MG63 (cell line): ENCODE measurements around the gene OFD1. TPM values are rescaled to one million over a fixed set of nuclear protein-coding genes. Genes with fewer than 3 reads are reported as not detected.

ENCODE experiments used
- DNase-seq: peaks from one replicate; pipeline ENCODE4 v3.0.0-alpha.2; 2020
- H3K27me3 ChIP-seq: fragments of 250-450 bp; sonication (Bioruptor Pico); 2 replicates; pipeline ENCODE4 v1.5.1; 2020; ENCODE audit warnings: mild to moderate bottlenecking, moderate library complexity
- H3K36me3 ChIP-seq: fragments of 250-450 bp; sonication (Bioruptor Pico); 2 replicates; pipeline ENCODE4 v1.5.1; 2020; ENCODE audit warnings: mild to moderate bottlenecking, moderate library complexity
- H3K4me3 ChIP-seq: fragments of 250-450 bp; sonication (Bioruptor Pico); 2 replicates; pipeline ENCODE4 v1.5.1; 2020; ENCODE audit warnings: mild to moderate bottlenecking, moderate library complexity
- H3K9me3 ChIP-seq: fragments of 250-450 bp; sonication (Bioruptor Pico); 2 replicates; pipeline ENCODE4 v1.5.1; 2020; ENCODE audit warnings: mild to moderate bottlenecking, moderate library complexity
- total RNA-seq: library from RNA; depleted of rRNA; stranded (reverse); fragments of >200 nt; shearing (Covaris generic); gene quantifications from 2 replicates; pipeline ENCODE4 v1.2.3, GENCODE V29; 2014; ENCODE audit warnings: low replicate concordance

Gene OFD1
- total RNA-seq, 1 experiment from 2014 or later = 9.6 TPM

- no peak for DNase-seq
- Histone ChIP-seq H3K27me3 (no peaks in the 10 kb centered on the region), H3K4me3 (no peak overlapping the region), H3K36me3 (peaks cover 5% of the 10 kb centered on the region; the same call in 1 of the 2 replicates), H3K9me3 (no peaks in the 10 kb centered on the region)
Measured at GRCh38 chrX:13763489-13763888, 28.9 kb downstream of the OFD1 start.

GRCh38 chrX:13764281-13764680 is 29.7 kb downstream of the OFD1 start:
- H3K9me3 ChIP-seq = no peaks in the 10 kb centered on the region
- no peak for DNase-seq
- no peak overlapping the region for H3K4me3 ChIP-seq
- H3K36me3 ChIP-seq = peaks cover 3% of the 10 kb centered on the region; the same call in 1 of the 2 replicates
- H3K27me3 ChIP-seq = no peaks in the 10 kb centered on the region

- Histone ChIP-seq H3K36me3 (peaks cover 5% of the 10 kb centered on the region), H3K4me3 (no peak overlapping the region), H3K9me3 (no peaks in the 10 kb centered on the region), H3K27me3 (no peaks in the 10 kb centered on the region)
- no peak for DNase-seq
Measured at GRCh38 chrX:13764765-13765164, 30.2 kb downstream of the OFD1 start.

GRCh38 chrX:13768939-13769338 is 34.4 kb downstream of the OFD1 start:
- Histone ChIP-seq H3K9me3 (no peaks in the 10 kb centered on the region), H3K4me3 (no peak overlapping the region), H3K27me3 (no peaks in the 10 kb centered on the region), H3K36me3 (peaks cover 11% of the 10 kb centered on the region)
- DNase-seq = no peak

GRCh38 chrX:13770013-13770535 is 35.5 kb downstream of the OFD1 start:
- Histone ChIP-seq H3K4me3 (no peak overlapping the region), H3K36me3 (peaks cover 11% of the 10 kb centered on the region), H3K27me3 (no peaks in the 10 kb centered on the region), H3K9me3 (no peaks in the 10 kb centered on the region)
- no peak for DNase-seq

- Histone ChIP-seq H3K27me3 (no peaks in the 10 kb centered on the region), H3K36me3 (peaks cover 10% of the 10 kb centered on the region; the same call in 1 of the 2 replicates), H3K4me3 (no peak overlapping the region), H3K9me3 (no peaks in the 10 kb centered on the region)
- DNase-seq = no peak
Measured at GRCh38 chrX:13774696-13775095, 40.1 kb downstream of the OFD1 start.

- no peaks in the 10 kb centered on the region for H3K9me3 ChIP-seq
- H3K27me3 ChIP-seq = no peaks in the 10 kb centered on the region
- no peak overlapping the region for H3K4me3 ChIP-seq
- H3K36me3 ChIP-seq = peaks cover under 1% of the 10 kb centered on the region; the same call in 1 of the 2 replicates
- DNase-seq = no peak
Measured at GRCh38 chrX:13775837-13776236, 41.3 kb downstream of the OFD1 start.

GRCh38 chrX:13776387-13776786 is 41.8 kb downstream of the OFD1 start:
- no peaks in the 10 kb centered on the region for H3K36me3 ChIP-seq
- no peak for DNase-seq
- no peaks in the 10 kb centered on the region for H3K27me3 ChIP-seq
- no peaks in the 10 kb centered on the region for H3K9me3 ChIP-seq
- H3K4me3 ChIP-seq = no peak overlapping the region

GRCh38 chrX:13778916-13779315 is 44.4 kb downstream of the OFD1 start:
- Histone ChIP-seq H3K9me3 (no peaks in the 10 kb centered on the region), H3K27me3 (no peaks in the 10 kb centered on the region), H3K4me3 (no peak overlapping the region), H3K36me3 (no peaks in the 10 kb centered on the region)
- peak; percentile 21 for DNase-seq

GRCh38 chrX:13780868-13781427 is 46.4 kb downstream of the OFD1 start:
- DNase-seq = no peak
- Histone ChIP-seq H3K27me3 (no peaks in the 10 kb centered on the region), H3K36me3 (no peaks in the 10 kb centered on the region), H3K4me3 (no peak overlapping the region), H3K9me3 (no peaks in the 10 kb centered on the region)

- Histone ChIP-seq H3K9me3 (no peaks in the 10 kb centered on the region), H3K27me3 (no peaks in the 10 kb centered on the region), H3K36me3 (no peaks in the 10 kb centered on the region), H3K4me3 (no peak overlapping the region)
- DNase-seq = no peak
Measured at GRCh38 chrX:13786048-13786447, 51.5 kb downstream of the OFD1 start.

GRCh38 chrX:13790206-13791131 is 55.9 kb downstream of the OFD1 start:
- DNase-seq = no peak
- H3K9me3 ChIP-seq = no peaks in the 10 kb centered on the region

GRCh38 chrX:13791145-13791544 is 56.6 kb downstream of the OFD1 start:
- no peaks in the 10 kb centered on the region for H3K27me3 ChIP-seq
- H3K9me3 ChIP-seq = no peaks in the 10 kb centered on the region
- H3K4me3 ChIP-seq = no peak overlapping the region
- DNase-seq = no peak
- no peaks in the 10 kb centered on the region for H3K36me3 ChIP-seq

More at GRCh38 chrX:13790206-13791131, 55.9 kb downstream of the OFD1 start:
- Histone ChIP-seq H3K4me3 (no peak overlapping the region), H3K36me3 (no peaks in the 10 kb centered on the region), H3K27me3 (no peaks in the 10 kb centered on the region)

- no peak for DNase-seq
- no peaks in the 10 kb centered on the region for H3K27me3 ChIP-seq
- H3K9me3 ChIP-seq = no peaks in the 10 kb centered on the region
- no peaks in the 10 kb centered on the region for H3K36me3 ChIP-seq
- H3K4me3 ChIP-seq = no peak overlapping the region
Measured at GRCh38 chrX:13791559-13791958, 57.0 kb downstream of the OFD1 start.

- no peaks in the 10 kb centered on the region for H3K36me3 ChIP-seq
- H3K4me3 ChIP-seq = no peak overlapping the region
- H3K9me3 ChIP-seq = no peaks in the 10 kb centered on the region
- no peaks in the 10 kb centered on the region for H3K27me3 ChIP-seq
- DNase-seq = no peak
Measured at GRCh38 chrX:13793897-13794296, 59.3 kb downstream of the OFD1 start.

- no peak overlapping the region for H3K4me3 ChIP-seq
- no peaks in the 10 kb centered on the region for H3K36me3 ChIP-seq
- H3K27me3 ChIP-seq = no peaks in the 10 kb centered on the region
- H3K9me3 ChIP-seq = no peaks in the 10 kb centered on the region
- no peak for DNase-seq
Measured at GRCh38 chrX:13794417-13794816, 59.9 kb downstream of the OFD1 start.

- no peak for DNase-seq
- Histone ChIP-seq H3K27me3 (no peaks in the 10 kb centered on the region), H3K9me3 (no peaks in the 10 kb centered on the region), H3K4me3 (no peak overlapping the region), H3K36me3 (no peaks in the 10 kb centered on the region)
Measured at GRCh38 chrX:13797512-13797911, 63.0 kb downstream of the OFD1 start.
